GM23248 (cell line): ENCODE data around the gene COPS7B. TPM values are rescaled to one million over a fixed set of nuclear protein-coding genes. Genes with fewer than 3 reads are reported as not detected.

Source experiments
- DNase-seq: peaks from one replicate; pipeline ENCODE4 v3.0.0-alpha.2; 2015
- H2AFZ ChIP-seq: fragments of 200-600 bp; sonication (generic); 2 replicates; pipeline ENCODE4 v1.6.1; 2016; ENCODE audit warnings: antibody characterized with exemption
- H3F3A ChIP-seq: fragments of 200-600 bp; sonication (generic); 2 replicates; pipeline ENCODE4 v1.6.1; 2016; ENCODE audit warnings: mild to moderate bottlenecking, antibody characterized with exemption, mixed run types; ENCODE audit not compliant: insufficient read depth
- H3K27ac ChIP-seq: fragments of 200-600 bp; sonication (generic); 2 replicates; pipeline ENCODE4 v1.5.1; 2016; ENCODE audit warnings: mild to moderate bottlenecking
- H3K27me3 ChIP-seq: fragments of 200-600 bp; sonication (generic); replicated peaks from 2 replicates; pipeline ENCODE4 v1.6.1; 2016; ENCODE audit warnings: mild to moderate bottlenecking; ENCODE audit not compliant: insufficient read depth
- H3K36me3 ChIP-seq: fragments of 200-600 bp; sonication (generic); 2 replicates; pipeline ENCODE4 v1.6.1; 2016; ENCODE audit warnings: low read depth, mild to moderate bottlenecking
- H3K4me1 ChIP-seq: fragments of 200-600 bp; sonication (generic); 2 replicates; pipeline ENCODE4 v1.6.1; 2016; ENCODE audit warnings: mild to moderate bottlenecking; ENCODE audit not compliant: insufficient read depth
- H3K4me2 ChIP-seq: fragments of 200-600 bp; sonication (generic); one replicate; pipeline ENCODE4 v1.6.1; 2016; ENCODE audit warnings: mild to moderate bottlenecking; ENCODE audit not compliant: unreplicated experiment
- H3K4me3 ChIP-seq: fragments of 200-600 bp; sonication (generic); 2 replicates; pipeline ENCODE4 v1.5.1; 2016; ENCODE audit warnings: mild to moderate bottlenecking
- H3K79me2 ChIP-seq: fragments of 200-600 bp; sonication (generic); 2 replicates; pipeline ENCODE4 v1.6.1; 2016; ENCODE audit warnings: mild to moderate bottlenecking; ENCODE audit not compliant: insufficient read depth
- H3K9ac ChIP-seq: fragments of 200-600 bp; sonication (generic); 2 replicates; pipeline ENCODE4 v1.6.1; 2016; ENCODE audit warnings: mild to moderate bottlenecking
- H3K9me2 ChIP-seq: fragments of 200-600 bp; sonication (generic); 2 replicates; pipeline ENCODE4 v1.6.1; 2016; ENCODE audit warnings: mixed run types, mild to moderate bottlenecking, moderate library complexity; ENCODE audit not compliant: insufficient read depth
- H3K9me3 ChIP-seq: fragments of 200-600 bp; sonication (generic); one replicate; pipeline ENCODE4 v1.6.1; 2017; ENCODE audit warnings: low read depth
- H4K20me1 ChIP-seq: fragments of 200-600 bp; sonication (generic); 2 replicates; pipeline ENCODE4 v1.6.0; 2016; ENCODE audit not compliant: insufficient read depth
- EZH2 ChIP-seq: fragments of 200-600 bp; sonication (generic); IDR thresholded peaks from 2 replicates; pipeline ENCODE4 v1.6.1; 2018; ENCODE audit warnings: antibody characterized with exemption, mild to moderate bottlenecking; ENCODE audit not compliant: insufficient read depth, poor library complexity, severe bottlenecking
- EZH2phosphoT487 ChIP-seq: fragments of 200-600 bp; sonication (generic); IDR thresholded peaks from 2 replicates; pipeline ENCODE4 v1.6.1; 2018; ENCODE audit warnings: antibody characterized with exemption, moderate library complexity, mild to moderate bottlenecking, low read depth; ENCODE audit not compliant: insufficient read depth
- WGBS, 2 experiments: methylation state at CpG; one replicate each; pipeline ENCODE4 v1.1.6; 2015 to 2017; ENCODE audit warnings: low lambda C conversion rate in 2 of 2, low coverage in 1 of 2; ENCODE audit errors: missing lambda C conversion rate in 2 of 2; 5-methylcytosine and 5-hydroxymethylcytosine counted together
- in situ Hi-C: fragments of 300-500 bp; cut with MboI; formaldehyde crosslinking; loops from 2 replicates; pipeline ENCODE4 v1.15.0; 2020
- polyA plus RNA-seq: library from polyadenylated mRNA; unstranded; fragments of >200 nt; fragmentation: Nextera tagmentation; extraction: Ambion mirVana; gene quantifications from 2 replicates; pipeline ENCODE4 v1.2.1, GENCODE V29; 2016
- total RNA-seq: library from RNA; depleted of rRNA; stranded (reverse); fragments of >200 nt; shearing (Covaris generic); gene quantifications from 2 replicates; pipeline ENCODE4 v1.2.3, GENCODE V29; 2014

COPS7B gene
- total and polyA plus RNA-seq, 2 experiments from 2014 or later: 30.4 to 31.4 TPM

- Histone ChIP-seq H3K9me3 (no peaks in the 10 kb centered on the region), H3K4me2 (no peak overlapping the region), H3K36me3 (no peaks in the 10 kb centered on the region), H4K20me1 (no peaks in the 10 kb centered on the region), H3F3A (no peaks in the 10 kb centered on the region), H3K9ac (no peak overlapping the region), H3K27ac (no peak overlapping the region), H3K79me2 (no peaks in the 10 kb centered on the region), H3K9me2 (no peaks in the 10 kb centered on the region), H2AFZ (no peak overlapping the region), H3K4me1 (0 out of 2 replicates have a peak, but pooled peaks cover 7% of the 10 kb centered on the region), H3K27me3 (no peaks in the 10 kb centered on the region), H3K4me3 (no peak overlapping the region)
- 81 to 86% methylated on average over 4 of the region's 4 CpGs for WGBS, 2 experiments
- TF ChIP-seq EZH2phosphoT487: no peak
- no peak for TF ChIP-seq EZH2
- no peak for DNase-seq
- in situ Hi-C loops: no loop called here
Measured at GRCh38 chr2:231764760-231765159, 21.5 kb upstream of the COPS7B start.

GRCh38 chr2:231765496-231765929 is 20.7 kb upstream of the COPS7B start:
- no peak for TF ChIP-seq EZH2
- no peak for TF ChIP-seq EZH2phosphoT487
- Histone ChIP-seq H3F3A (no peaks in the 10 kb centered on the region), H3K27ac (no peak overlapping the region), H3K9me2 (no peaks in the 10 kb centered on the region), H3K9me3 (no peaks in the 10 kb centered on the region), H3K79me2 (no peaks in the 10 kb centered on the region), H3K9ac (no peak overlapping the region), H2AFZ (no peak overlapping the region), H3K27me3 (no peaks in the 10 kb centered on the region), H3K36me3 (no peaks in the 10 kb centered on the region), H4K20me1 (no peaks in the 10 kb centered on the region), H3K4me3 (no peak overlapping the region), H3K4me2 (no peak overlapping the region), H3K4me1 (0 out of 2 replicates have a peak, but pooled peaks cover 7% of the 10 kb centered on the region)
- DNase-seq: no peak
- in situ Hi-C loops: no loop called here

GRCh38 chr2:231769170-231770136 is 16.8 kb upstream of the COPS7B start:
- Histone ChIP-seq H2AFZ (no peak overlapping the region), H3K4me3 (no peak overlapping the region), H3K27ac (no peak overlapping the region), H4K20me1 (no peaks in the 10 kb centered on the region), H3F3A (no peaks in the 10 kb centered on the region), H3K27me3 (no peaks in the 10 kb centered on the region), H3K9me2 (no peaks in the 10 kb centered on the region), H3K4me1 (0 out of 2 replicates have a peak, but pooled peaks cover 7% of the 10 kb centered on the region), H3K9ac (no peak overlapping the region), H3K36me3 (no peaks in the 10 kb centered on the region), H3K9me3 (no peaks in the 10 kb centered on the region), H3K79me2 (no peaks in the 10 kb centered on the region), H3K4me2 (no peak overlapping the region)
- WGBS, 2 experiments: 90% methylated on average over 6 of the region's 6 CpGs
- DNase-seq: no peak
- in situ Hi-C loops: no loop called here
- TF ChIP-seq EZH2 (no peak), EZH2phosphoT487 (no peak)

- no peaks in the 10 kb centered on the region for H3K9me2 ChIP-seq
- WGBS, 2 experiments: 6 to 12% methylated on average over 28 to 51 of the region's 51 CpGs
- peak overlapping the region; percentile 99 for H2AFZ ChIP-seq
- no peaks in the 10 kb centered on the region for H4K20me1 ChIP-seq
- no peaks in the 10 kb centered on the region for H3K27me3 ChIP-seq
- peak overlapping the region; percentile 95 for H3K4me3 ChIP-seq
- no peak overlapping the region for H3K27ac ChIP-seq
- H3K9me3 ChIP-seq: no peaks in the 10 kb centered on the region
- H3K9ac ChIP-seq: peak overlapping the region; percentile 85
- in situ Hi-C loops: no loop called here
- H3K4me2 ChIP-seq: peak overlapping the region; percentile 89
- TF ChIP-seq EZH2: no peak
- no peak for TF ChIP-seq EZH2phosphoT487
- peaks cover 43% of the 10 kb centered on the region for H3K79me2 ChIP-seq
- H3K36me3 ChIP-seq: no peaks in the 10 kb centered on the region
- H3F3A ChIP-seq: 0 out of 2 replicates have a peak, but pooled peaks cover 12% of the 10 kb centered on the region
- H3K4me1 ChIP-seq: peaks cover 11% of the 10 kb centered on the region; the same call in 1 of the 2 replicates
- DNase-seq: peak; percentile 63
Measured at GRCh38 chr2:231780123-231780908, 5.9 kb upstream of the COPS7B start.
